HepG2 (cell line): ENCODE measurements around the gene ATP6V0A1. TPM values are rescaled to one million over a fixed set of nuclear protein-coding genes. Genes with fewer than 3 reads are reported as not detected.

Experiments used
- ATF5 ChIP-seq: sonication (generic); formaldehyde crosslinking; IDR thresholded peaks from 2 replicates; pipeline ENCODE4 v1.4.0; 2020; ENCODE audit warnings: mild to moderate bottlenecking, low read depth, missing genetic modification reagents
- FOXP4 ChIP-seq: sonication (generic); formaldehyde crosslinking; IDR thresholded peaks from 2 replicates; pipeline ENCODE4 v1.4.0; 2020; ENCODE audit warnings: missing genetic modification reagents
- KLF9 ChIP-seq: IDR thresholded peaks from 2 replicates; pipeline ENCODE4 v1.6.1; 2016; ENCODE audit warnings: low read depth
- MEIS1 ChIP-seq: sonication (generic); formaldehyde crosslinking; IDR thresholded peaks from 2 replicates; pipeline ENCODE4 v1.9.0; 2021; ENCODE audit warnings: mild to moderate bottlenecking, missing genetic modification reagents, moderate library complexity, borderline replicate concordance
- MEIS2 ChIP-seq: sonication (generic); formaldehyde crosslinking; IDR thresholded peaks from 2 replicates; pipeline ENCODE4 v1.9.0; 2021; ENCODE audit warnings: mild to moderate bottlenecking, missing genetic modification reagents
- NBN ChIP-seq: fragments of 450-650 bp; conservative IDR thresholded peaks from 2 replicates; pipeline ENCODE4 v1.6.1; 2017
- NFE2L2 ChIP-seq: fragments of 150-350 bp; IDR thresholded peaks from 2 replicates; pipeline ENCODE4 v1.6.1; 2014; ENCODE audit warnings: low read length
- NFRKB ChIP-seq: fragments of 450-650 bp; IDR thresholded peaks from 2 replicates; pipeline ENCODE4 v1.6.1; 2017
- POGK ChIP-seq: sonication (generic); formaldehyde crosslinking; conservative IDR thresholded peaks from 2 replicates; pipeline ENCODE4 v1.8.0; 2022; ENCODE audit warnings: mild to moderate bottlenecking, moderate library complexity, missing genetic modification reagents
- RXRA ChIP-seq: sonication (generic); formaldehyde crosslinking; IDR thresholded peaks from 2 replicates; pipeline ENCODE4 v1.5.1; 2020; ENCODE audit warnings: missing genetic modification reagents
- SSRP1 ChIP-seq: IDR thresholded peaks from 2 replicates; pipeline ENCODE4 v1.6.1; 2016; ENCODE audit warnings: control low read depth
- TBX3 ChIP-seq: fragments of 450-650 bp; IDR thresholded peaks from 2 replicates; pipeline ENCODE4 v1.6.1; 2017; ENCODE audit warnings: antibody characterized with exemption, mild to moderate bottlenecking, inconsistent platforms, borderline replicate concordance
- TCF12 ChIP-seq, 2 experiments: fragments of 450-650 bp in 1 of 2; sonication (generic) in 1 of 2; formaldehyde crosslinking in 1 of 2; IDR thresholded peaks; 2 replicates each; pipeline versions ENCODE4 v1.6.1 to v1.8.0; 2017 to 2022; ENCODE audit warnings: antibody characterized with exemption in 1 of 2, mild to moderate bottlenecking in 1 of 2, missing genetic modification reagents in 1 of 2, moderate library complexity in 1 of 2
- UBTF ChIP-seq: sonication (generic); formaldehyde crosslinking; IDR thresholded peaks from 2 replicates; pipeline ENCODE4 v1.4.0; 2020; ENCODE audit warnings: mild to moderate bottlenecking, missing genetic modification reagents
- ZBTB34 ChIP-seq: sonication (generic); formaldehyde crosslinking; IDR thresholded peaks from 2 replicates; pipeline ENCODE4 v1.8.0; 2022; ENCODE audit warnings: mild to moderate bottlenecking, missing genetic modification reagents
- ZNF296 ChIP-seq: sonication (generic); formaldehyde crosslinking; conservative IDR thresholded peaks from 2 replicates; pipeline ENCODE4 v1.5.0; 2020; ENCODE audit warnings: mild to moderate bottlenecking, missing genetic modification reagents
- ZNF530 ChIP-seq: sonication (generic); formaldehyde crosslinking; IDR thresholded peaks from 2 replicates; pipeline ENCODE4 v1.5.0; 2020; ENCODE audit warnings: low read depth, mild to moderate bottlenecking, missing genetic modification reagents
- ZNF644 ChIP-seq: IDR thresholded peaks from 2 replicates; pipeline ENCODE4 v1.6.1; 2016; ENCODE audit warnings: low read depth
- ZNF841 ChIP-seq: sonication (generic); formaldehyde crosslinking; IDR thresholded peaks from 2 replicates; pipeline ENCODE4 v1.8.1; 2023; ENCODE audit warnings: missing genetic modification reagents, borderline replicate concordance
- ZSCAN21 ChIP-seq: sonication (generic); formaldehyde crosslinking; IDR thresholded peaks from 2 replicates; pipeline ENCODE4 v1.8.0; 2022; ENCODE audit warnings: mild to moderate bottlenecking, missing genetic modification reagents, moderate library complexity, borderline replicate concordance
- polyA plus RNA-seq, 8 experiments: library from polyadenylated mRNA; depleted of rRNA in 3 of 8; stranded (reverse) in 7 of 8; unstranded in 1 of 8; fragments of >200 nt; fragmentation: Illumina TruSeq in 4 of 8; extraction: Trizol in 4 of 8; gene quantifications; 2 replicates each; pipeline versions ENCODE4 v1.2.1 to v1.2.3, GENCODE V29; 2011 to 2016; ENCODE audit warnings: low read depth in 4 of 8, missing spikeins in 1 of 8, mixed read lengths in 1 of 8; ENCODE audit not compliant: insufficient read depth in 1 of 8
- total RNA-seq, 5 experiments: library from RNA; depleted of rRNA; stranded (reverse); fragments of >200 nt; fragmentation: Illumina TruSeq; extraction: Trizol; gene quantifications; 2 replicates each; pipeline ENCODE4 v1.2.3, GENCODE V29; 2016; ENCODE audit warnings: low read depth in 1 of 5

Gene ATP6V0A1
- total and polyA plus RNA-seq, 2 of the 13 experiments (the other 11 are each of a cell fraction or from before 2014, with no cell fraction given), result 27.9 to 54.1 TPM

GRCh38 chr17:42531455-42532354, 73.0 kb downstream of the ATP6V0A1 start (continued):
- TF ChIP-seq RXRA (CRISPR knock-in tag) (peak; percentile 88), TBX3 (no peak), MEIS1 (CRISPR knock-in tag) (no peak), NFE2L2 (no peak), ZSCAN21 (no peak), FOXP4 (CRISPR knock-in tag) (peak; percentile 18), POGK (CRISPR knock-in tag) (peak; percentile 20; the same call in 1 of the 2 replicates), MEIS2 (peak; percentile 87), ZBTB34 (CRISPR knock-in tag) (peak; percentile 38; the same call in 1 of the 2 replicates), ZNF841 (CRISPR knock-in tag) (no peak), KLF9 (no peak), ZNF296 (CRISPR knock-in tag) (no peak), TCF12 (IDR thresholded peaks at IDR 0.05) (no peak), TCF12 (CRISPR knock-in tag; IDR thresholded peaks at IDR 0.05) (no peak), ZNF530 (CRISPR knock-in tag) (no peak), NFRKB (no peak), SSRP1 (CRISPR knock-in tag) (no peak), ZNF644 (CRISPR knock-in tag) (no peak), UBTF (CRISPR knock-in tag) (peak; percentile 78), NBN (no peak), ATF5 (no peak)
